Femur (tissue), 1 donor: ENCODE results near the gene TBCEL.
"Not testable (repeated sequence)": the region's sequence is repeated elsewhere in the genome, so short reads cannot be mapped to it uniquely, and the experiment has no call there.

ENCODE experiments used
- DNase-seq: peaks from one replicate; pipeline ENCODE4 v3.0.0-alpha.2; 2017

Gene TBCEL

DNA sequence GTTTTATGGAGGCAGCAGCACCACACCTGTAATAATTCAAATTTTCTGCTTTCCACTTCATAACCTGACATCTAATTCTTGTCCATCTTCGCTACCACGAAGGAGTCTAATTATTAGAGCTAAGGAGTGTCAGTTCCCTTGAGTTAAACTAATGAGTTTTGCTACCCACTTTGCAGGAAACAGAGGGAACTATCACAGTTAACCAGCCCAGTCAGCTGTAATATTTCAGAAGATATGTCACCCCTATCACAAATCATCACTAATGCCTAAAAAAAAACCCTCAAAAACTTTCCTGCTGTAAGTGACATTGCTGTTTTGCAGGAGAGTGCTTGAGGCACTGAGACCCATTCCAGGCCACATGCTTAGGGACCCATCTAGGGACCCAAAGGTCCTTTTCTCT lies 85.6 kb downstream of the TBCEL start:
- no peak for DNase-seq

DNA sequence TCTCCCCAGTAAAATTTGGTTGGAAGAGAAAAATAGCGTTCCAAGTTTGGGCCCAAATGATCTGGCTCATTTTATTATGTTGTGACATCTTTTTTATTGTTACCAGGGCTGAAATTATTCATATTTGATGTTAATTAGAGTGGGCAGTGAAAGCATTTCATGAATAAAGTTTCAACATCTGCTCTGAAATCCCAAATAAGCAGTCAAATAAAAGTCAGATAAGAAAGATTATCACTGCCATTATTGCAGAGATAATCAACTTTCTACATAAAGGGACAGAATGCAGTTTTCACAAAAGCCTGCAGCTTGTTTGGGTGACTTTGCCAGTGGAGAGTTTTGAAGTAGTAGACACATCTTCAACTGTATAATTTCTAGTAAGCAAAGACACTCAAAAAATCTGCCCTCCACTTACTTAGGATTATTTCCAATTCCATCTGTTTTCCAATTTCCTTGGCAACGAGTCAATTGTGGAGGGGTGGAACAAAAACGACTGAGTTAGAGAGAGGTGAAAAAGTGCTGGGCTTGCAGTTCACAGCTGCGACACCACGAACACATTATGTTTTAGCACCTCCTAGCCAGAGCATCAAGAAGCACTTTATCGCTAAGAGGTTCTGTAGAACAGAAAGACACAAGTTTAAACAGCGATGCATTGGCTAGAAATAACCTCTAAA lies 86.1 kb downstream of the TBCEL start:
- DNase-seq: no peak

DNA sequence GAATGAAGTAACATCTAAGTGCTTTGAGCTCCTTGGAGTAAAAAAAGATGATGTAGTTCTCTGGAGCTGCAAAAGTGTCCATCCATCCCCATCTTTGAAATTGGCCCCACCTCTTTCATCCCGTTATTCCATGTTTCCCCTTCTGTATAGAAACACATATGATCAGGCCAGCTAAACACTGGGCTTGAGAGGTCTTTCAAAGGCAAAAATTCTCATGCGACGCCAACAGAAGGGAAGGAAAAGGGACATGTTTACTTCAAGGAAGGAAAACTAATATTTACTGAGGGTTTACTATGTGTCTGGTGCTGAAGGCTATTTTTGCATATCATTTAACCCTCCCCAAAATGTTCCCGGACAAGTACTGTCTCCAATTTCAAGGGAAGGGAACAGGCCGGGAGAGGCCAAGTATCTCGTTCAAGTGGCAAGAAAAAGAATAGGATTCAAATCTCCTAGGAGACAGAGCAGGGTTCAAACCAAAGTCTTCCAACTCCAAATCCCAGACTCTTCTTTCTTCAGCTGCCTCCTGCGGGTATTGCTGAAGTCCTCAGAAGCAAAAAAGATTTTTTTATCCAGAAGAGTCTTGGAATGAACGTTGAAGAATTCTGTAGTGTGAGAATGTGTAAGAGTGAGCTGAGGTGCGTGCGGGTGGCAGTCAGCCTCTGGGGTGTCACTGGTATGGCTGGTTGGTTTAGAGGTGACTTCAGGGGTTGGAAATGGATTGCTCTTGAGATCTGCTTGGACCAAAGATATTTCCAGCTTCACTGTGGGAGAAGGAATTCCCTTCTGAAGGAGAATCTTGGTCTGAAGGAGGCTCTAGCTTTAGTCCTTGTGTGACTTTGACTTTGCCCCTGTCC lies 87.2 kb downstream of the TBCEL start:
- no peak for DNase-seq

DNA sequence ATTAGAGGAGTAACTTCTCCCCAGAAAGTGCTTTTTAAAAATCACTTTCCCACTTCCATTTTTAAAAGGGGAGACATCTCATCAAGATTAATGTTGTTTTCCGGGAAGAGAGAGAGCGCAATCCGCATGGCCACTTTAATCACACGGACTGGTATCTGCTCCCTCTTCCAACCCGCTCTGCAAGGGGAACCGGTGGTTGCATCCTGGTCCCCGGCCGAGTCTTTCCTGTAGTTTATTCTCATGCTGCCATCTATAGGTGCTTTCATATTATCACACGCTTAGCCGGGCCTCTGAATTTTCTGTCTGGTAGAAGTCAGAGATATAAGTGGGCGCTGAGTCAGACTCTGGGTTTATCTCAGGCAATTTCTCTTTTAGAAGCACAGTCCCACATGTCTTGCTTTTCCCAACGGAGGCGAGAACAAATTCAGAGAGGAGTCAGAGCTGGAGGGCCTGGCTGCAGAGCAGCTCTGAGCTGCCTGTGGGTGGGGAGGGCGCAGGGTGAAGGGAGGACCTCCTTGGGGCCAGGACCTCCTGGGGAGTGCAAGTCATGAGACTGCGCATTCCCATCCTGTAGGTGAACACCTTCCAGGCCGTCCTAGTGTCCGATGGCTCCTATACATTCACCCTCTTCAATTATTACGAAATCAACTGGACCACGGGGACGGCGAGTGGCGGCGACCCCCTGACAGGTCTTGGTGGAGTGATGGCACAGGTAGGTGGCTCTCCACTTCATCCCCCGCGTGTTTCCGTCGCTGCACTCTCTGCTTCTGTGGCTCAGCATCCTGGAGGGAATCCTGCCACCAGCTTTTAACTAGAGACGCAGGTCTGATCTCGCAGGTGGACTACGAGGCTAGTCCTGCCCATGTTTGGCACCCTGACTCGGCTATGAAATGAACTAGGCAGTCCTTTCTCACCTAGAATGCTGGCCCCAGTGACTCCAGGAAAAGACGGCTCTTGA lies 88.9 kb downstream of the TBCEL start:
- peak; percentile 66 for DNase-seq

DNA sequence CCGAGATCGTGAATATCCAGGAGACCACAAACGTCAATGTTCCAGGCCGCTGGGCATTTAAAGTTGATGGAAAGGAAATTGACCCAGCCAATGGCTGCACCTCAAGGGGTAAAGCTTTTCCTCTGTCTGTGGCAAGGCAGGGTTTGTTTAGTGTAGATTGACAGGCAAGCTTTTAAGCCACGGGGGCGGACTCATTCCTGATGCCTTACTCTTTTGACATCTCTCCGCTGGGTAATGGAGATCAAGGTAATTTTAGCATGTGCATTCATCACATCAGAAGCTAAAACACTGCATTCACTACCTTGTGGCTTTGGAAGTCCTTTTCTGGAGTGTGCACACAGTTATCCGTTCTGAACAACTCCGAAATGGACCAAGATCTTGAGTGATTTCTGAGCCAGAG lies 89.7 kb downstream of the TBCEL start:
- DNase-seq: no peak

DNA sequence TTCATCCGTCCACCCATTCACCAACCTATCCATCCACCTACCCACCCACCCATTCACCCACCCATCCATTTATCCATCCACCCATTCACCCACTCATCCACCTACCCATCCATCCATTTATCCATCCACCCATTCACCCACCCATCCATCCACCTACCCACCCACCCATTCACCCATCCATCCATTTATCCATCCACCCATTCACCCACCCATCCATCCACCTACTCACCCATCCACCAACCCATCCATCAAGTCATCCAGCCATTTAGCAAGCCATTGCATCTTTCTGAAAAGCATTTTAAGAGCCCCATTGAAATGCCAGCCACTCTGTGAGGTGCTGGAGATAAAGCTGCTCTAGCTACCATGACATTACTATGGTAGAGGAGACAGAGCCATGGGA lies 91.1 kb downstream of the TBCEL start:
- DNase-seq: not testable (repeated sequence)

DNA sequence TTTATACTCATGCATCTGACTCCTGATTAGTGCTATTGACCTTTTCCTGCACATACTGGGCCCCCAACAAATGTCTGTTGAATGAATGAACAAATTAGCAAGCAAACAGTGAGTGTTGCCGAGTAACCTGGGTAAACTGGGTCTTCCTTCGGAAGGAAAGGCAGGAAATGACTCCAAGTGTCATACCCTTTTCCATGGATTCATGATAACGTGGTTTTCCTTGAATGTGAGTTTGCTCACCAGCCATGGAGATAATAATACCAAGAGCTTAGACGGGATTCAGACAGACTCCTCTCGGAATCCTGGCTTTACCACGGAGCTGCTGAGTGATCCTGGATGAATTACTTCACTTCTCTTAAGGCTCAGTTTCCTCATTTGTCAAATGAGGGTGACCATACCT lies 93.9 kb downstream of the TBCEL start:
- no peak for DNase-seq

DNA sequence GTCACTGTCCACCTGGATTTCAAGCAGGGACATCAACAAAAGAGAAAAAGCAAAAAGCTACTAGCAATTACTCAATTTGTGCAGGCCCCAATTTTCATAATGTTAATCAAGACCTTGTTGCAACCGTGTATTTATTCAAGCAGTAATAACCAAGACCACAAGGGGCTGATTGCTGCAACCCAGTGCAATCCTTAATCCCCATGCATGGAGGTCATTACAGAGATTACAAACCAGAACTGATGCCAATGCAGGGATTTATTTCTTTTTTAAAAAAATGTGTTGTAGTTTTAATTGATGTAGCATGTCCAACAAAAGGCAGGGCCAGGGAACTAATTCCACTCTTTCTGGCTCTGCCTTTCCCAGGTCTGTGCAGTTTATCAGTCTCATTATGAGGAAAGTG lies 95.5 kb downstream of the TBCEL start:
- no peak for DNase-seq

DNA sequence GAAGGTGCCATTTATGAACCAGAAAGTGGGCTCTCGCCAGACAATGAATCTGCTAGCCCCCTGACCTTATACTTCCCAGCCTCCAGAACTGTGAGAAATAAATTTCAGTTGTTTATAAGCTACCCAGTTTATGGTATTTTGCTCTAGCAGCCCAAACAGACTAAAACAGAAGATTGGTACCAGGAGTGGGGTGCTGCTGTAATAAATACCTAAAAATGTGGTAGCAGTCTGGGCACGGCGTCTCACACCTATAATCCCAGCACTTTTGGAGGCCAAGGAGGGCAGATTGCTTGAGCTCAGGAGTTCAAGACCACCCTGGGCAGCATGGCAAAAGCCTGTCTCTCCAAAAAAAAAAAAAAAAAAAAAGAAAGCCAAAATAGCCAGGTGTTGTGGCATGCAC lies 98.4 kb downstream of the TBCEL start:
- no peak for DNase-seq

DNA sequence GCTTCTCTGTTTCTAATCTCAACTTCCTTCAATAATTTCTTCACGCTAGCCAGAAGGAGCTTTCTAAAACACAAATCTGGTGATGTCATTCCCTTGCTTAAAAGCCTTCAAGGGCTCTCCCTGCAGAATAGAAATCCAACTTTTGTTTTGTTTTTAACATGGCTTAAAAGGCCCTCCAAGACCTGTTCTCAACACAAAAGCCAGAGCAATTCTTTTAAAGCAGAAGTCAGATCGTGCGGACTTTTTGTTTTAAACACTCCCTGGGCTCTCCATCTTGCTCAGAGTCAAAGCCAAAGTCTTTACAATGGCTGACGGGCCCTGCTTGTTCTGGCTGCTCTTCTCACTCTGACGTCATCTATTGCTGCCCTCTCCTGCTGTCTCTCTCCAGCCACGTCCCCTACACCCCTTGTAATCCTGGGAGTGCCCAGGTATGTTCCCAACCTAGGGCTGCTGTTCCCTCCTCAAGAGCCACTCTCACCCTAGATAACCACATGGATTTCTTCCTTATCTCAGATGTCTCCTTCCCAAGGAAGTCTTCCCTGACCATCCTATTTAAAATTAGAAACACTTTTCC lies 99.7 kb downstream of the TBCEL start:
- DNase-seq: no peak

DNA sequence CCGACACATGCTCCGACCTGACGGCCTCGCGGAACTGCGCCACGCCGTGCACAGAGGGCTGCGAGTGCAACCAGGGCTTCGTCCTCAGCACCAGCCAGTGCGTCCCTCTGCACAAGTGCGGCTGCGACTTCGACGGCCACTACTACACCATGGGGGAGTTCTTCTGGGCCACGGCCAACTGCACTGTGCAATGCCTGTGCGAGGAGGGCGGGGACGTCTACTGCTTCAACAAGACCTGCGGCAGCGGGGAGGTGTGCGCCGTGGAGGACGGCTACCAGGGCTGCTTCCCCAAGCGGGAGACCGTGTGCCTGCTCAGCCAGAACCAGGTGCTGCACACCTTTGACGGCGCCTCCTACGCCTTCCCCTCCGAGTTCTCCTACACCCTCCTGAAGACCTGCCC lies 103.9 kb downstream of the TBCEL start:
- DNase-seq: no peak

DNA sequence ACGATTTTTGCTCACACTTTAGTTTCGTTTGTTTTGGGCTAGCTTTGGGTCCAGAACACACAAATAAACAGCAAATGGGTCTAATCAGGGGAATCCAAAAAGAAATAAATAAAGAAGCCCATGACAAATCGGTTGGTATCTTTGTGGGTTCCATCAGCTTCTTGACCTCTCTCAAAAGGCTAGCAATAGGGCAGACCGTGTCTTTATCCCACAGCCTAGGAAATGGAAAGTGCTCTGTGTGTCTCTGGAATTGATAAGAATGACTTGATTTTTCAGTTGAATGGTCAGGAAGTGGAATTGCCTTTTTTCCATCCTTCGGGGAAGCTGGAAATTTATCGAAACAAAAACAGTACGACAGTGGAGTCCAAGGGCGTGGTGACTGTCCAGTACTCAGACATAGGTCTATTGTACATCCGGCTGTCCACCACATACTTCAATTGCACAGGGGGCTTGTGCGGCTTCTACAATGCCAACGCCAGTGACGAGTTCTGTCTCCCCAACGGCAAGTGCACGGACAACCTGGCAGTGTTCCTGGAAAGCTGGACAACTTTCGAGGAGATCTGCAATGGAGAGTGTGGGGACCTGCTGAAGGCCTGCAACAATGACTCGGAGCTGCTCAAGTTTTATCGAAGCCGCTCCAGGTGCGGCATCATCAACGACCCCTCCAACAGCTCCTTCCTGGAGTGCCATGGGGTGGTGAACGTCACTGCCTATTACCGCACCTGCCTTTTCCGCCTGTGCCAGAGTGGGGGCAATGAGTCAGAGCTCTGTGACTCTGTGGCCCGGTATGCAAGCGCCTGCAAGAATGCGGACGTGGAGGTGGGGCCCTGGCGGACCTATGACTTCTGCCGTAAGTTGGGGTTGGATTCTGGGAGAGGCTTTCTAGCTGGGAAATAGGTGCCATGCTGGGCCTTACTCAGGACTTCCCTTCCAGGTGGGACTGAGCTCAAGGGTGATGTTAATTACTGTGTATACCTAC lies 105.7 kb downstream of the TBCEL start:
- no peak for DNase-seq

DNA sequence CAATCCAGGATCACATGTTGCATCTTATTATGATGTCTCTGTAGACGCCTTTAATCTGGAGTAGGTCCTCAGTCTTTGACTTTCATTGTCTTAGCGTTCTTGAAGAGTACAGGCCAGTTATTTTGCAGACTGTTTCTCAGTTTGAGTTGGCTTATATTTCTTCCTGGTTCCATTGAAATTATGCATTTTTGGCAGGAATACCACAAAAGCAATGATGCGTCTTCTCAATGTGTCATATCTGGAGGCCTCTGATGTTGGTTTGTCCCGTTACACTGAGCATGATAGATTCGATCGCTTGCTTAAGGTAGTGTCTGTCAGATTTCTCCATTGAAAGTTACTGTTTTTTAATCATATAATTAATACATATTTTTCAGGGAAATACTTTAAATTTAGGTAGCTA lies 107.8 kb downstream of the TBCEL start:
- no peak for DNase-seq

DNA sequence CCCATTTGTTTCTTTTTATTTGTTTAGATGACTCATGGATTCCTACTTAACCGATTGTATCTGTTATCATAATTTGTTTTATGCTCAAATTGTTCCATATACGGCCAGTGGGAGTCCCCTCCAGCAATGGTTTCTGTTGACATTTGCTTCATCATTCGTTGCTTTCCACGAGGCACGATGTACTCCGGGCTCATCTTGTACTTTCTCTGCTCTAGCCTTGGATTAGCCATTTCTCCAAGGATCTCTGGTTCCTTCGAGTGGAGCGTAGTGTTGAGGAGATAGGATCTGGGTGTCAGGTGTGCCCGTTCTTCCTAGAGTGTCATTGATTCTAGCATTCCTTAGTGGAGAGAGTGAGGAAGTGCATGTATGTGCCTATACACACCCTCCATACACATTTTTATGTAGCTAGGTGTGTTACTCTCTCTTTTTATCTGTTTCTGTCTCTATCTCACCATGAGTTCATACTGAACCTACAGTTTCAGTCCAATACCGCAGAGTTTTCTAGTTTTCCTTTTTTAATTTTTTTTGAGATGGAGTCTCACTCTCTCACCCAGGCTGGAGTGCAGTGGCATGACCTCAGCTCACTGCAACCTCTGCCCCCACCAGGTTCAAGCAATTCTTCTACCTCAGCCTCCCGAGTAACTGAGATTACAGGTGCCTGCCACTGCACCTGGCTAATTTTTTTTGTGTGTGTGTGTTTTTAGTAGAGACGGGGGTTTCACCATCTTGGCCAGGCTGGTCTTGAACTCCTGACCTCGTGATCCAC lies 108.5 kb downstream of the TBCEL start:
- no peak for DNase-seq

DNA sequence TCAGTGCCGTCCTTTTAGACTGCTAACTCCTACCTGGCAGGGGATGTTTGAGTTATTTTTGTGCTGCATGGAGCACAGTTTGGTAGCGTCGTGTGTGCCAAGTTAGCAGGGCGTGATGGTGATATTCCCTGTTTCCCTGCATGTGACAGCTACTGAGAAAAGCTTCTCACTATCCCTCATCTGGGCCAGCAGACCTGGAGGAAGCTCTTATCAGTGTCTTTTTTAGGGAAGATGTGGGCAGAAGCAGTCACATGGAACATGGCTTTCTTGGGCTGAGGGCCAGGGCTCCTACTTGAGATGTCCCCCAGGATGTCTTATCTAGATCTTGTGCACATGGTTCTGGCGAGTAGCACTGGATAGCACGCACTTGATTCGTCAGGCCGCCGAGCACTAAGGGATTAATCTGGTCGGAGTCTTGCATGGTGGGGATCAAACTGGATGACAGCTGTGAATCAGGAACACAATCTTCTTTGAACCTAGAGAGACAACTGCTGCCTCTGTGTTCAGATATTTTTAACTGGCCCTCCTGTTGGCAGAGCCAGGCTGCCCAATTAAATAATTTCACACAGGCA lies 110.9 kb downstream of the TBCEL start:
- no peak for DNase-seq

DNA sequence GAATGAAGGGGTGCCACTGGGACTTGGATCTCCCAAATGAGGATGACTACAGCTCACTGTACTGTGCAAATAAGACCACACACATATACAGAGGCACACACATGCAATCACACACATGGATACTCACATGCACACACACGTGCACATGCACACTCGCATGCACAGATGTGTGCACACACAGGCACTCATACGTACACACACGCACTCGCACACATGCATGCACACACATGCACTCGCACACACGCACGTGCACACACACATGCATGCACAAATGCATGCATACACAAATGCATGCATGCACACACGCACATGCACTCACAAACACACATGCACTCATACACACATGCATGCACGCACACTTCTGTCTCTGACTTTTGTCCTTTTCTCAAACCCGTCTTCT lies 113.1 kb downstream of the TBCEL start:
- DNase-seq: no peak

DNA sequence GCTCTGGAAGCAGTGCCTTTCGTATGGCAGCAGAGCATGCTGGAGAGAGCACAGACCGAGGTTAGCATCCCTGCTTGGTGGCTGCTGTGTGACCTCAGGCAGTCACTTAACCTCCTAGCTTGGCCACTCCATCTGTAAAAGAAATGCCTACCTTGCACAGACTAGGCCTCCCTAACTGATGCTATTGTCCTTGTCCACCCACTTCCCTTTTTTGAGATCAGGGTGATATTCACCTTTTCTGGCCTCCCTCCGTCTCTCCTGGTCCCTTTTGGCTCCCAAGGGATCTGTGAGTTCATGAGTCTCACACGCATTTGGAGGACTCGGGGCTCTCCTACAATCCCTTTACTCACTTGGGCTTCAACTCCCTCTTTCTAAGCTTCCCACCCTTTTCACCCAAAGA lies 114.4 kb downstream of the TBCEL start:
- no peak for DNase-seq

DNA sequence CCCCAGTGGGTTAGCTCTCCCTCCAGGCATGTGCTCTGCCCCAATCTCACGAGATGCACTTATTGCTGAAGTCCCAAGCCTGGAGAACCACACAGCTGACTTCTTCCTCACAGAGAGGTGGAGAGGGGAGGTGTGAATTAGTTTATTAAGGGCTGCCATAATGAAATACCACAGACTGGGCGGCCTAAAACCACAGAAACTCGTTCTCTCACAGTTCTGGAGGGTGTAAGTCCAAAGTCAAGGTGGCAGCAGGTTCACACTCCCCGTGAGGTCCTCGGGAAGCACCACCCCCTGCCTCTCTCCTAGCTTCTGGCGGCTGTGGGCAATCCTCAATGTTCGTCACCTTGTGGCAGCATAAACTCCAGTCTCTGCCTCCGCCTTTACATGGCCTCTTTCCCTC lies 116.5 kb downstream of the TBCEL start:
- DNase-seq: no peak
